Caco-2 (cell line): Measurements from ENCODE around the gene CEL. TPM values are rescaled to one million over a fixed set of nuclear protein-coding genes. Genes with fewer than 3 reads are reported as not detected.
A peak's percentile ranks its signal among the peaks of the same experiment; 100 is the strongest.

Source experiments
- BruUV-seq: library from RNA; stranded (reverse); fragments of 400-500 nt; replicated peaks from 2 replicates; lab custom pipeline; 2021; lab: Mats Ljungman, UMichigan
- CTCF ChIA-PET: fragments of 300-600 bp; sonication (Branson Sonifier 250); formaldehyde crosslinking; loops from one replicate; lab custom pipeline; 2022; ENCODE audit warnings: antibody characterized with exemption; lab: Charles Lee
- POLR2A ChIA-PET: fragments of 300-600 bp; sonication (Branson Sonifier 250); formaldehyde crosslinking; loops from one replicate; lab custom pipeline; 2022; ENCODE audit warnings: antibody characterized with exemption; lab: Charles Lee
- DNase-seq, 2 experiments: peaks; one replicate each; pipeline versions ENCODE4 v3.0.0 to v3.0.0-alpha.2; 2020 to 2022
- H3K27me3 ChIP-seq: replicated peaks from 2 replicates; pipeline ENCODE4 v1.6.0; 2011; ENCODE audit warnings: low read length; ENCODE audit not compliant: control insufficient read depth, insufficient read depth
- H3K36me3 ChIP-seq: 2 replicates; pipeline ENCODE4 v1.5.1; 2011; ENCODE audit warnings: low read length; ENCODE audit not compliant: control insufficient read depth, insufficient read depth
- H3K4me1 ChIP-seq: fragments of 250-450 bp; sonication (Bioruptor Pico); 2 replicates; pipeline ENCODE4 v1.5.1; 2020; ENCODE audit warnings: mild to moderate bottlenecking
- H3K4me3 ChIP-seq: 2 replicates; pipeline ENCODE4 v1.5.1; 2011; ENCODE audit warnings: low read depth, mild to moderate bottlenecking, control low read depth, low read length
- H3K9me3 ChIP-seq: fragments of 250-450 bp; sonication (Bioruptor Pico); 2 replicates; pipeline ENCODE4 v1.5.1; 2020; ENCODE audit warnings: mild to moderate bottlenecking, moderate library complexity
- H3K27ac Mint-ChIP-seq: one replicate; pipeline ENCODE4 v1.8.0; 2022; ENCODE audit warnings: mixed read lengths; ENCODE audit not compliant: unreplicated experiment
- H3K27me3 Mint-ChIP-seq: one replicate; pipeline ENCODE4 v1.8.0; 2022; ENCODE audit warnings: mixed read lengths; ENCODE audit not compliant: insufficient read depth, unreplicated experiment
- H3K36me3 Mint-ChIP-seq: one replicate; pipeline ENCODE4 v1.8.0; 2022; ENCODE audit warnings: mild to moderate bottlenecking, mixed read lengths; ENCODE audit not compliant: insufficient read depth, unreplicated experiment
- H3K4me1 Mint-ChIP-seq: one replicate; pipeline ENCODE4 v1.8.0; 2022; ENCODE audit warnings: low read depth, mixed read lengths; ENCODE audit not compliant: unreplicated experiment
- H3K4me3 Mint-ChIP-seq: one replicate; pipeline ENCODE4 v1.8.0; 2022; ENCODE audit warnings: mild to moderate bottlenecking, moderate library complexity, mixed read lengths; ENCODE audit not compliant: unreplicated experiment
- H3K9me3 Mint-ChIP-seq: one replicate; pipeline ENCODE4 v1.8.0; 2022; ENCODE audit warnings: mixed read lengths; ENCODE audit not compliant: unreplicated experiment
- intact Hi-C: fragments of 100-400 bp; cut with micrococcal nuclease; formaldehyde crosslinking; loops from one replicate; pipeline ENCODE4 v1.10.0; 2022; ENCODE audit not compliant: unreplicated experiment
- total RNA-seq: library from RNA; stranded (reverse); gene quantifications from 2 replicates; pipeline ENCODE4 v1.2.3, GENCODE V29; 2022
- TF ChIP-seq, protein P1 (sequence below), 2 experiments: fragments of 200-600 bp in 1 of 2; IDR thresholded peaks; 1 replicate in 1 of 2; 2 replicates in 1 of 2; pipeline versions ENCODE4 v1.5.1 to v1.8.0; 2011 to 2022; ENCODE audit warnings: antibody characterized with exemption in 1 of 2, control low read depth in 1 of 2, inconsistent platforms in 1 of 2, low read depth in 1 of 2, low read length in 1 of 2, mild to moderate bottlenecking in 1 of 2, moderate library complexity in 1 of 2; ENCODE audit not compliant: insufficient read depth in 1 of 2, severe bottlenecking in 1 of 2, unreplicated experiment in 1 of 2

Gene CEL
- total RNA-seq, 1 experiment from 2014 or later, result 2.0 TPM

DNA sequence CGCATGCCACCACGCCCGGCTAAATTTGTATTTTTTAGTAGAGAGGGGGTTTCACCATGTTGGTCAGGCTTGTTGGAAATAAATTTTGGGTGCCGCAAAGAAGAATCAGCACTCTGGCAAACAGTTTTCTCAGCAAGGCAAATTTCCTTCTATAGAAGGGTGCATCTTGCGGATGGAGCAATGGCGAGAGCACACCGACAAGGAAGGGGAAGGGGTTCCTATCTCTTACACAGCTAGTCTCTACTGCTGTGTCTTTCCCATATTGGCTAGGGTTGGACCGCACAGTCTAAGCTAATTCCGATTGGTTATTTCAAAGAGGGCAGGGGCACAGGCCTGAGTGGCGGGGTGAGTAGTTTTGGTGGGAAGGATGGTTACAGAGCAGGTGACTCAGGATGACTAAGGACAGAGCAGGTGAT is 30.3 kb upstream of the CEL start:
- no peaks in the 10 kb centered on the region for H3K27me3 ChIP-seq
- Mint-ChIP-seq H3K9me3 (no peaks in the 10 kb centered on the region), H3K4me3 (peak overlapping the region; percentile 89), H3K4me1 (peaks cover 15% of the 10 kb centered on the region), H3K36me3 (peaks cover 25% of the 10 kb centered on the region), H3K27ac (peak overlapping the region; percentile 95), H3K27me3 (peaks cover 2% of the 10 kb centered on the region)
- peaks cover 9% of the 10 kb centered on the region; the same call in 1 of the 2 replicates for H3K4me1 ChIP-seq
- ChIA-PET CTCF (interaction anchor here (0.6 to 1.6 kb wide), 4 partner anchors 9 to 270 kb away, joined by 6 to 27 read pairs (median 16); partner anchors contain the start of gene GFI1B), POLR2A (interaction anchor here (0.6 to 1.8 kb wide), 5 partner anchors 9 to 524 kb away, joined by 3 to 17 read pairs (median 13); no protein-coding TSS in a partner anchor)
- peak overlapping the region; percentile 81 for H3K4me3 ChIP-seq
- intact Hi-C loops, result no loop called here
- DNase-seq, result no peak
- TF ChIP-seq, protein P1, sequence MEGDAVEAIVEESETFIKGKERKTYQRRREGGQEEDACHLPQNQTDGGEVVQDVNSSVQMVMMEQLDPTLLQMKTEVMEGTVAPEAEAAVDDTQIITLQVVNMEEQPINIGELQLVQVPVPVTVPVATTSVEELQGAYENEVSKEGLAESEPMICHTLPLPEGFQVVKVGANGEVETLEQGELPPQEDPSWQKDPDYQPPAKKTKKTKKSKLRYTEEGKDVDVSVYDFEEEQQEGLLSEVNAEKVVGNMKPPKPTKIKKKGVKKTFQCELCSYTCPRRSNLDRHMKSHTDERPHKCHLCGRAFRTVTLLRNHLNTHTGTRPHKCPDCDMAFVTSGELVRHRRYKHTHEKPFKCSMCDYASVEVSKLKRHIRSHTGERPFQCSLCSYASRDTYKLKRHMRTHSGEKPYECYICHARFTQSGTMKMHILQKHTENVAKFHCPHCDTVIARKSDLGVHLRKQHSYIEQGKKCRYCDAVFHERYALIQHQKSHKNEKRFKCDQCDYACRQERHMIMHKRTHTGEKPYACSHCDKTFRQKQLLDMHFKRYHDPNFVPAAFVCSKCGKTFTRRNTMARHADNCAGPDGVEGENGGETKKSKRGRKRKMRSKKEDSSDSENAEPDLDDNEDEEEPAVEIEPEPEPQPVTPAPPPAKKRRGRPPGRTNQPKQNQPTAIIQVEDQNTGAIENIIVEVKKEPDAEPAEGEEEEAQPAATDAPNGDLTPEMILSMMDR (IDR thresholded peaks at IDR 0.05; ENCODE audit: insufficient read depth in 1 of 2, low read depth in 1 of 2, low read length in 1 of 2, severe bottlenecking in 1 of 2, unreplicated experiment in 1 of 2), result no peak
- BruUV-seq, result no TSS peak
- peaks cover 1% of the 10 kb centered on the region for H3K36me3 ChIP-seq
- H3K9me3 ChIP-seq, result no peaks in the 10 kb centered on the region

GRCh38 chr9:133032171-133032570 is 29.6 kb upstream of the CEL start:
- H3K9me3 ChIP-seq, result no peaks in the 10 kb centered on the region
- TF ChIP-seq, protein P1 (IDR thresholded peaks at IDR 0.05; ENCODE audit: insufficient read depth in 1 of 2, low read depth in 1 of 2, low read length in 1 of 2, severe bottlenecking in 1 of 2, unreplicated experiment in 1 of 2), result no peak
- Mint-ChIP-seq H3K4me1 (peaks cover 15% of the 10 kb centered on the region), H3K27me3 (peaks cover under 1% of the 10 kb centered on the region), H3K4me3 (peak overlapping the region; percentile 89), H3K9me3 (no peaks in the 10 kb centered on the region), H3K27ac (no peak overlapping the region), H3K36me3 (peaks cover 25% of the 10 kb centered on the region)
- no TSS peak for BruUV-seq
- H3K4me3 ChIP-seq, result no peak overlapping the region
- peaks cover 9% of the 10 kb centered on the region; the same call in 1 of the 2 replicates for H3K4me1 ChIP-seq
- intact Hi-C loops, result no loop called here
- ChIA-PET CTCF (interaction anchor here (0.6 to 1.4 kb wide), 2 partner anchors 10 to 270 kb away, joined by 3 to 16 read pairs; no protein-coding TSS in a partner anchor), POLR2A (interaction anchor here (0.5 kb wide), 1 partner anchor 117 kb away, joined by 3 read pairs; no protein-coding TSS in a partner anchor)
- H3K36me3 ChIP-seq, result peaks cover 1% of the 10 kb centered on the region
- no peaks in the 10 kb centered on the region for H3K27me3 ChIP-seq
- no peak for DNase-seq

DNA sequence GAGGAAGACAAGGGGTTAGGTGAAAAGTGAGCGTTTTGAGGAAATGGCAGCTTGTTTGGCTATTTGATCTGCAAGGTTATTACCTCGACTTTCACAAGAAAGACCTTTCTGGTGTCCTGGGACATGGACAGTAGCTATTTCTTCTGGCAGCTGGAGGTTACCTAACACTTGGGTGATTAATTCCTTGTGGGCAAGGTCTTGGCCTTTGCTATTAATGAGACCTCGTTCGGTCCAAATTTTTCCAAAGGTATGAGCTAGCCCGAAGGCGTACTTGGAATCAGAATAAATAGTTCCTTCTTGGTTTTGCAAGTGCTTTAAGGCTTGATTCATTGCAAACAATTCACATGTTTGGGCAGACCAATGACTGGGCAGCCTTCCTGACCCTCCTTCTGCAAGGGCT is 26.1 kb upstream of the CEL start:
- no TSS peak for BruUV-seq
- H3K27me3 Mint-ChIP-seq, result no peaks in the 10 kb centered on the region
- peaks cover 34% of the 10 kb centered on the region for H3K36me3 Mint-ChIP-seq
- Histone ChIP-seq H3K4me1 (peaks cover 9% of the 10 kb centered on the region; the same call in 1 of the 2 replicates), H3K36me3 (peaks cover 1% of the 10 kb centered on the region), H3K9me3 (no peaks in the 10 kb centered on the region), H3K4me3 (no peak overlapping the region), H3K27me3 (no peaks in the 10 kb centered on the region)
- H3K9me3 Mint-ChIP-seq, result no peaks in the 10 kb centered on the region
- H3K4me3 Mint-ChIP-seq, result no peak overlapping the region
- TF ChIP-seq, protein P1 (IDR thresholded peaks at IDR 0.05; ENCODE audit: insufficient read depth in 1 of 2, low read depth in 1 of 2, low read length in 1 of 2, severe bottlenecking in 1 of 2, unreplicated experiment in 1 of 2), result no peak
- peaks cover 15% of the 10 kb centered on the region for H3K4me1 Mint-ChIP-seq
- no peak for DNase-seq
- CTCF ChIA-PET, result interaction anchor here (1.2 kb wide), 1 partner anchor 13 kb away, joined by 5 read pairs; no protein-coding TSS in a partner anchor
- POLR2A ChIA-PET, result no interaction called here
- no peak overlapping the region for H3K27ac Mint-ChIP-seq
- intact Hi-C loops, result no loop called here
